Activated naive CD4-positive, alpha-beta T cell treated with anti-CD3 and anti-CD28 coated beads, Interleukin-2, amount 50 U/mL, for 16 hours (primary cell): ENCODE data around the gene CLDN3.
A peak's percentile ranks its signal among the peaks of the same experiment; 100 is the strongest.
"Not testable (repeated sequence)": the region's sequence is repeated elsewhere in the genome, so short reads cannot be mapped to it uniquely, and the experiment has no call there.

Experiments
- DNase-seq: peaks from one replicate; pipeline ENCODE4 v3.0.0-alpha.2; 2020

CLDN3 gene

GRCh38 chr7:73770002-73770859 lies at the start of gene CLDN3:
TSS of gene CLDN3 (minus strand) at chr7:73770270. CDS start at chr7:73770049, 221 bp downstream.
- DNase-seq: peak; percentile 28

- no peak for DNase-seq
Observed at GRCh38 chr7:73817121-73817520, 47.1 kb upstream of the CLDN3 start.

GRCh38 chr7:73815436-73815835 lies 45.4 kb upstream of the CLDN3 start:
- no peak for DNase-seq

- no peak for DNase-seq
Observed at GRCh38 chr7:73812996-73813395, 42.9 kb upstream of the CLDN3 start.

- DNase-seq: peak; percentile 56
Observed at GRCh38 chr7:73811760-73812168, 41.7 kb upstream of the CLDN3 start.

GRCh38 chr7:73810998-73811360 lies 40.9 kb upstream of the CLDN3 start:
- no peak for DNase-seq

- DNase-seq: no peak
Observed at GRCh38 chr7:73809467-73809951, 39.4 kb upstream of the CLDN3 start.

GRCh38 chr7:73802459-73802858 lies 32.4 kb upstream of the CLDN3 start:
- DNase-seq: no peak

GRCh38 chr7:73801577-73801976 lies 31.5 kb upstream of the CLDN3 start:
- no peak for DNase-seq

GRCh38 chr7:73799282-73800141 lies 29.4 kb upstream of the CLDN3 start:
- DNase-seq: no peak

GRCh38 chr7:73797176-73797575 lies 27.1 kb upstream of the CLDN3 start:
- not testable (repeated sequence) for DNase-seq

- not testable (repeated sequence) for DNase-seq
Observed at GRCh38 chr7:73796656-73797055, 26.6 kb upstream of the CLDN3 start.

GRCh38 chr7:73795188-73795587 lies 25.1 kb upstream of the CLDN3 start:
- DNase-seq: not testable (repeated sequence)

- DNase-seq: not testable (repeated sequence)
Observed at GRCh38 chr7:73791170-73791690, 21.2 kb upstream of the CLDN3 start.

GRCh38 chr7:73789051-73789450 lies 19.0 kb upstream of the CLDN3 start:
- no peak for DNase-seq

GRCh38 chr7:73787786-73788048 lies 17.6 kb upstream of the CLDN3 start:
- DNase-seq: not testable (repeated sequence)

- DNase-seq: no peak
Observed at GRCh38 chr7:73786588-73786987, 16.5 kb upstream of the CLDN3 start.

- DNase-seq: no peak
Observed at GRCh38 chr7:73779517-73779916, 9.4 kb upstream of the CLDN3 start.

- no peak for DNase-seq
Observed at GRCh38 chr7:73778801-73779389, 8.8 kb upstream of the CLDN3 start.

GRCh38 chr7:73774923-73775322 lies 4.9 kb upstream of the CLDN3 start:
- no peak for DNase-seq

- DNase-seq: no peak
Observed at GRCh38 chr7:73773700-73774517, 3.8 kb upstream of the CLDN3 start.
